Sigmoid colon (tissue), 4 donors: ENCODE measurements around the gene GPR155.

ENCODE experiments used
- CTCF ChIP-seq, 4 experiments: fragments of 450-650 bp in 3 of 4; fragments of 200-600 bp in 1 of 4; IDR thresholded peaks; one replicate each; pipeline ENCODE4 v1.5.1; 2016 to 2019; ENCODE audit warnings: antibody characterized with exemption in 4 of 4, mild to moderate bottlenecking in 3 of 4, moderate library complexity in 2 of 4
- EP300 ChIP-seq, 4 donors: sonication (generic); formaldehyde crosslinking; IDR thresholded peaks; one replicate each; pipeline ENCODE4 v1.6.1; 2017; ENCODE audit warnings: antibody characterized with exemption in 4 of 4
- POLR2A ChIP-seq, 2 donors: fragments of 450-650 bp; IDR thresholded peaks; one replicate each; pipeline ENCODE4 v1.6.1; 2016; ENCODE audit warnings: antibody characterized with exemption in 2 of 2, mild to moderate bottlenecking in 2 of 2, moderate library complexity in 2 of 2
- POLR2AphosphoS5 ChIP-seq, 4 donors: sonication (generic); formaldehyde crosslinking; IDR thresholded peaks; one replicate each; pipeline ENCODE4 v1.6.1; 2017; ENCODE audit warnings: antibody characterized with exemption in 4 of 4

DNA sequence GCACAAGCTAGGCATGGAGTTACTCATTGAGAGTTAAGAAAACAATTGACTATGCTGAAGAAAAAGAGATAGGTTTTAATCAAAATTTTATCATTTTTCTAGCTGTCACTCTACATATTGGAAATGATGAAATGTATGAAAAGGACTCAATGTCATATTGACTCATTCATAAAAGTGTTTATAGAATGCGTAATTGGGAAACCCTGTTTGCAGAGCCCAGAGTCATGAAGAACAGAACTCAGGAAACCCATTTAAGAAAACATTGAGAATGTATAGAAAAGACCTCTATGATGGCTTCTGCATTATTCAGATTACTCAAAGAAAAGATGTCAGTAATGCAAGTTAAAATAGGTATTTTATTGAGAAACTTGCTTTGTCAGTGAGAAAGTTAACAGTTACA, 54.9 kb downstream of the GPR155 start:
- TF ChIP-seq CTCF (IDR thresholded peaks at IDR 0.05) (no peak), EP300 (IDR thresholded peaks at IDR 0.05) (no peak), POLR2AphosphoS5 (IDR thresholded peaks at IDR 0.05) (no peak), POLR2A (IDR thresholded peaks at IDR 0.05) (no peak)
